Measurements from ENCODE around the gene PRPF39. TPM values are rescaled to one million over a fixed set of nuclear protein-coding genes. Genes with fewer than 3 reads are reported as not detected.

Gene PRPF39
- total RNA-seq, 1 experiment from 2014 or later = 32.3 TPM

GRCh38 chr14:45065956-45066355 is 18.0 kb upstream of the PRPF39 start:
- no peaks in the 10 kb centered on the region for H3K9me3 Mint-ChIP-seq
- no peaks in the 10 kb centered on the region for H3K4me1 Mint-ChIP-seq
- CTCF ChIA-PET = no interaction called here
- no peak overlapping the region for H3K4me3 Mint-ChIP-seq
- H3K27me3 Mint-ChIP-seq (ENCODE audit: low read depth) = no peaks in the 10 kb centered on the region
- ATAC-seq = no peak
- TF ChIP-seq ELF4 (CRISPR knock-in tag; IDR thresholded peaks at IDR 0.05; ENCODE audit: low read depth) (no peak), JUN (CRISPR knock-in tag; IDR thresholded peaks at IDR 0.05) (no peak), ATF1 (CRISPR knock-in tag; IDR thresholded peaks at IDR 0.05) (no peak)
- POLR2A ChIA-PET = no interaction called here
- H3K27ac Mint-ChIP-seq = no peak overlapping the region
- H3K36me3 Mint-ChIP-seq = 0 out of 2 replicates have a peak, but pooled peaks cover 5% of the 10 kb centered on the region
- DNase-seq (ENCODE audit: low spot score) = no peak

- Mint-ChIP-seq H3K27me3 (ENCODE audit: low read depth) (no peaks in the 10 kb centered on the region), H3K27ac (no peak overlapping the region), H3K4me3 (no peak overlapping the region), H3K9me3 (no peaks in the 10 kb centered on the region), H3K36me3 (0 out of 2 replicates have a peak, but pooled peaks cover 5% of the 10 kb centered on the region), H3K4me1 (no peaks in the 10 kb centered on the region)
- ChIA-PET CTCF (no interaction called here), POLR2A (no interaction called here)
- ATAC-seq (no peak), DNase-seq (ENCODE audit: low spot score) (no peak)
- TF ChIP-seq MAX (CRISPR knock-in tag; IDR thresholded peaks at IDR 0.05) = no peak
- no peak for TF ChIP-seq RELA (CRISPR knock-in tag; IDR thresholded peaks at IDR 0.05; ENCODE audit: borderline replicate concordance)
- peak; percentile 42; the same call in 1 of the 2 replicates for TF ChIP-seq ZNF121 (CRISPR knock-in tag; IDR thresholded peaks at IDR 0.05)
- no peak for TF ChIP-seq TCF7 (CRISPR knock-in tag; IDR thresholded peaks at IDR 0.05; ENCODE audit: low read depth)
These were observed 17.2 kb upstream of the PRPF39 start for GRCh38 chr14:45066667-45067066.

- POLR2A ChIA-PET = no interaction called here
These were observed 15.5 kb upstream of the PRPF39 start for GRCh38 chr14:45068396-45068795.

More at GRCh38 chr14:45068396-45068795, 15.5 kb upstream of the PRPF39 start:
- DNase-seq (ENCODE audit: low spot score) (no peak), ATAC-seq (no peak)
- Mint-ChIP-seq H3K27ac (no peak overlapping the region), H3K4me3 (no peak overlapping the region), H3K9me3 (no peaks in the 10 kb centered on the region), H3K36me3 (0 out of 2 replicates have a peak, but pooled peaks cover 5% of the 10 kb centered on the region), H3K4me1 (no peaks in the 10 kb centered on the region), H3K27me3 (ENCODE audit: low read depth) (no peaks in the 10 kb centered on the region)
- TF ChIP-seq ERG (CRISPR knock-in tag; IDR thresholded peaks at IDR 0.05) (no peak), ZNF396 (CRISPR knock-in tag; IDR thresholded peaks at IDR 0.05; ENCODE audit: borderline replicate concordance) (no peak), ZNF263 (CRISPR knock-in tag; IDR thresholded peaks at IDR 0.05; ENCODE audit: low read depth) (no peak), ETV6 (CRISPR knock-in tag; IDR thresholded peaks at IDR 0.05) (no peak), OVOL2 (CRISPR knock-in tag; IDR thresholded peaks at IDR 0.05; ENCODE audit: borderline replicate concordance) (no peak), CDX4 (CRISPR knock-in tag; IDR thresholded peaks at IDR 0.05; ENCODE audit: borderline replicate concordance) (no peak), STAT6 (CRISPR knock-in tag; conservative IDR thresholded peaks at IDR 0.05; ENCODE audit: low read depth) (no peak), GABPB1 (CRISPR knock-in tag; IDR thresholded peaks at IDR 0.05) (no peak), EMX1 (CRISPR knock-in tag; IDR thresholded peaks at IDR 0.05) (no peak), CREM (CRISPR knock-in tag; IDR thresholded peaks at IDR 0.05) (no peak), ESRRA (CRISPR knock-in tag; IDR thresholded peaks at IDR 0.05; ENCODE audit: borderline replicate concordance) (no peak), PREB (CRISPR knock-in tag; IDR thresholded peaks at IDR 0.05; ENCODE audit: borderline replicate concordance) (no peak), USF2 (CRISPR knock-in tag; IDR thresholded peaks at IDR 0.05) (no peak), SP1 (CRISPR knock-in tag; conservative IDR thresholded peaks at IDR 0.05) (no peak)
- CTCF ChIA-PET = no interaction called here
